HG02642 (cell line): ENCODE data around the gene CARD9.

Experiments
- ATAC-seq: cut with Tn5 transposase; IDR thresholded peaks from one replicate; pipeline ENCODE4 v1.9.1; 2021; ENCODE audit warnings: mild to moderate bottlenecking; ENCODE audit not compliant: unreplicated experiment, poor library complexity

Gene CARD9

GRCh38 chr9:136402067-136402466 lies 28.6 kb upstream of the CARD9 start:
- no peak for ATAC-seq

GRCh38 chr9:136401173-136401922 lies 27.9 kb upstream of the CARD9 start:
- ATAC-seq, result no peak

- ATAC-seq, result peak; percentile 70
Observed at GRCh38 chr9:136400038-136400834, 26.8 kb upstream of the CARD9 start, which contains the start of gene SNAPC4. TSS of gene SNAPC4 (minus strand) at chr9:136400170. CDS start at chr9:136398428, 1,742 bp downstream.

GRCh38 chr9:136399176-136400037 lies 25.9 kb upstream of the CARD9 start:
- peak; percentile 35 for ATAC-seq

GRCh38 chr9:136398286-136398685 lies 24.8 kb upstream of the CARD9 start:
- no peak for ATAC-seq

- no peak for ATAC-seq
Observed at GRCh38 chr9:136397643-136398042, 24.2 kb upstream of the CARD9 start.

GRCh38 chr9:136396219-136396515 lies 22.7 kb upstream of the CARD9 start:
- ATAC-seq, result no peak

GRCh38 chr9:136395345-136396218 lies 22.1 kb upstream of the CARD9 start:
- ATAC-seq, result no peak

GRCh38 chr9:136395020-136395340 lies 21.5 kb upstream of the CARD9 start:
- ATAC-seq, result no peak

GRCh38 chr9:136394312-136395019 lies 21.0 kb upstream of the CARD9 start:
- no peak for ATAC-seq

GRCh38 chr9:136393531-136393930 lies 20.1 kb upstream of the CARD9 start:
- ATAC-seq, result no peak

- ATAC-seq, result no peak
Observed at GRCh38 chr9:136392538-136393449, 19.3 kb upstream of the CARD9 start.

- ATAC-seq, result no peak
Observed at GRCh38 chr9:136391737-136392537, 18.5 kb upstream of the CARD9 start.

GRCh38 chr9:136389396-136389795 lies 15.9 kb upstream of the CARD9 start:
- no peak for ATAC-seq

- no peak for ATAC-seq
Observed at GRCh38 chr9:136387217-136387616, 13.7 kb upstream of the CARD9 start.

- ATAC-seq, result no peak
Observed at GRCh38 chr9:136386018-136386417, 12.5 kb upstream of the CARD9 start.

GRCh38 chr9:136385015-136385414 lies 11.5 kb upstream of the CARD9 start:
- ATAC-seq, result no peak

GRCh38 chr9:136383436-136383835 lies 10.0 kb upstream of the CARD9 start:
- no peak for ATAC-seq
